ENCODE measurements around the gene INSIG2. TPM values are rescaled to one million over a fixed set of nuclear protein-coding genes. Genes with fewer than 3 reads are reported as not detected.

The INSIG2 gene
- total and polyA plus RNA-seq, 2 of the 4 experiments (the other 2 are of a cell fraction): 9.1 to 11.7 TPM

DNA sequence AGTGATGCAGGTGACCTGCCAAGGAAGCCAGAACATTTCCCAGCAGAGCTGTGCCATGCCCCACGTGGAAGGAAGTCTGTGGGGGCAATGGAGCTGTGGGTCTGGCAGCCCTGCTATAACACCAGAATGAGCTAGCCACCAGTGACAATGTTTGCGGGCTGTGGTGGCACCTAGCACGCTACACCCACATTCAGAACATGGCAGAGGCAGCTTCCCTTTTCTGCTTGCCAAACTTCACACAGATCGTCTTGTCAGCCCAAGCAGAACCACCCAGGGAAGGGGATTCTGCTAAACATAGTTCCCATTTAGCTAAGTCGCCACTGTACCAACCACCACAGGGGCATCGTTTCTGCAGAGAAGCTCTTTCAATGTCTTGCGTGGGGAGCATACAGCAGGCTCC is 47.4 kb upstream of the INSIG2 start:
- Histone ChIP-seq H2BK15ac (ENCODE audit: low read depth, low read length) (no peak overlapping the region), H4K8ac (ENCODE audit: low read depth in 2 of 2, low read length in 2 of 2) (no peak overlapping the region), H2AFZ (replicated peaks; ENCODE audit: low read length, poor library complexity) (no peak overlapping the region), H3K14ac (replicated peaks; ENCODE audit: low read depth, low read length) (no peak overlapping the region), H3K56ac (ENCODE audit: extremely low read depth, insufficient read depth, low read length) (no peak overlapping the region), H3K4me3 (ENCODE audit: insufficient read depth, low read depth, low read length) (no peak overlapping the region), H3K4ac (ENCODE audit: low read depth, low read length) (no peak overlapping the region), H3K4me1 (ENCODE audit: control insufficient read depth, insufficient read depth, low read length) (no peaks in the 10 kb centered on the region), H3K36me3 (ENCODE audit: control insufficient read depth, insufficient read depth, low read length) (no peaks in the 10 kb centered on the region), H2AK9ac (replicated peaks; ENCODE audit: low read depth, low read length, poor library complexity) (no peak overlapping the region), H3K18ac (ENCODE audit: low read depth, low read length) (no peak overlapping the region), H3K9me3 (ENCODE audit: control insufficient read depth, insufficient read depth, low read length) (0 out of 2 replicates have a peak, but pooled peaks cover 1% of the 10 kb centered on the region), H4K5ac (ENCODE audit: low read depth, low read length) (no peak overlapping the region), H3K23ac (ENCODE audit: low read depth, low read length) (no peak overlapping the region), H3K9me1 (ENCODE audit: insufficient read depth, low read length) (no peaks in the 10 kb centered on the region), H2BK20ac (ENCODE audit: low read depth, low read length) (no peak overlapping the region), H3K4me2 (ENCODE audit: low read depth, low read length) (no peak overlapping the region), H2BK5ac (ENCODE audit: low read depth, low read length, poor library complexity, severe bottlenecking) (no peak overlapping the region), H2BK120ac (ENCODE audit: low read depth, low read length) (no peak overlapping the region), H4K20me1 (ENCODE audit: insufficient read depth, low read length) (no peaks in the 10 kb centered on the region), H3K79me1 (ENCODE audit: low read depth in 1 of 2, low read length in 2 of 2) (no peaks in the 10 kb centered on the region), H3K9ac (ENCODE audit: low read depth, low read length) (no peak overlapping the region), H3K27me3 (ENCODE audit: control insufficient read depth, insufficient read depth, low read length) (peaks cover 15% of the 10 kb centered on the region), H3K27ac (ENCODE audit: insufficient read depth, low read length) (no peak overlapping the region), H2AK5ac (ENCODE audit: low read depth, low read length) (no peak overlapping the region), H4K91ac (ENCODE audit: insufficient read depth, low read depth, low read length) (no peak overlapping the region)
- ChIA-PET POLR2A (ENCODE audit: unreplicated experiment) (no interaction called here), CTCF (interaction anchor here (1.6 kb wide), 1 partner anchor 8 kb away, joined by 6 read pairs; no protein-coding TSS in a partner anchor)
- no TSS peak for BruUV-seq (replicated peaks)
- ATAC-seq (ENCODE audit: low read depth): no peak
- no peak for DNase-seq
- in situ Hi-C loops (cut with MboI; ENCODE audit: low sequenced_read_pairs) (loop anchor here (25.0 kb wide), 1 partner anchor 821 kb away; no protein-coding TSS in a partner anchor), intact Hi-C loops (cut with micrococcal nuclease) (no loop called here), dilution Hi-C loops (cut with HindIII; ENCODE audit: low sequenced_read_pairs, unreplicated experiment) (no loop called here)
- 0% methylated on average over 1 of the region's 7 CpGs; no CpG with 5 or more reads in 1 of the 2 experiments for WGBS, 2 experiments (ENCODE audit: extremely low coverage in 2 of 2, insufficient read length in 1 of 2)
- TF ChIP-seq, protein P1, sequence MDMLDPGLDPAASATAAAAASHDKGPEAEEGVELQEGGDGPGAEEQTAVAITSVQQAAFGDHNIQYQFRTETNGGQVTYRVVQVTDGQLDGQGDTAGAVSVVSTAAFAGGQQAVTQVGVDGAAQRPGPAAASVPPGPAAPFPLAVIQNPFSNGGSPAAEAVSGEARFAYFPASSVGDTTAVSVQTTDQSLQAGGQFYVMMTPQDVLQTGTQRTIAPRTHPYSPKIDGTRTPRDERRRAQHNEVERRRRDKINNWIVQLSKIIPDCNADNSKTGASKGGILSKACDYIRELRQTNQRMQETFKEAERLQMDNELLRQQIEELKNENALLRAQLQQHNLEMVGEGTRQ (IDR thresholded peaks at IDR 0.05; ENCODE audit: low read depth, low read length): no peak
- TF ChIP-seq RAD21 (IDR thresholded peaks at IDR 0.05; ENCODE audit: low read length): no peak
